HG03045 (cell line): ENCODE measurements around the gene FBXL15.

ENCODE experiments used
- ATAC-seq: cut with Tn5 transposase; IDR thresholded peaks from one replicate; pipeline ENCODE4 v1.9.1; 2021; ENCODE audit warnings: mild to moderate bottlenecking, moderate library complexity; ENCODE audit not compliant: unreplicated experiment

The FBXL15 gene

DNA sequence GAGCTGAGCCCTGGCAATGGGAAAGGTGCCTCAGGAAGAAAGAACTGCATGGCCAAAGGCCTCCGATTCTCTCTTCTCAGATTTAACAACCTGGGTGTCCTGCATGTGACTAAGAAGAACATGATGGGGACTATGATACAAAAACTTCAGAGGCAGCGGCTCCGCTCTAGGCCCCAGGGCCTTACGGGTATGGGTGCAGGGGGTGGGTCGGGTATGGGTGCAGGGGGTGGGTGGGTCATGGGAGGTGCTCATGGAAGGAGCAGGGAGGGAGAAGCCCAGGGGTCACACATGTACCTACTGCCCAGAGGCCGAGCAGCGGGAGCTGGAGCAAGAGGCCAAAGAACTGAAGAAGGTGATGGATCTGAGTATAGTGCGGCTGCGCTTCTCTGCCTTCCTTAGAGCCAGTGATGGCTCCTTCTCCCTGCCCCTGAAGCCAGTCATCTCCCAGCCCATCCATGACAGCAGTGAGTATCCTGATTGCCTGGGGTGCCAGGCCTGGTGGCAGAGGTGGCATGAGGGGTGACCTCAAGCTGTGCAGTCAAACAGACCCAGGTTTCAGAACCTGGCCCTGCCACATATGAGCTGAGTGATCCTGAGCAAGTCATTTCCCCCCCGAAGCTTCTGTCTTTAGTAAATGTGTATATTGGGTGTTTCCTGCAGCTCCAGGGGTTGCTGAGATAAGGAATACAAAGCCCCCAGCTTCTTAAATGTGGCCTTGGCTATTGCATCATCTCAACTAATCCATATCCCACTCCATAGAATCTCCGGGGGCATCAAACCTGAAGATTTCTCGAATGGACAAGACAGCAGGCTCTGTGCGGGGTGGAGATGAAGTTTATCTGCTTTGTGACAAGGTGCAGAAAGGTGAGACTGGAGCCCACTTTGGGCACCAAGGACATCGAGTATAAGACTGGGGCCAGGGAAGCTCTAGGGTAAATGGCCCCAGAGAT, 23.1 kb upstream of the FBXL15 start:
- ATAC-seq = no peak

DNA sequence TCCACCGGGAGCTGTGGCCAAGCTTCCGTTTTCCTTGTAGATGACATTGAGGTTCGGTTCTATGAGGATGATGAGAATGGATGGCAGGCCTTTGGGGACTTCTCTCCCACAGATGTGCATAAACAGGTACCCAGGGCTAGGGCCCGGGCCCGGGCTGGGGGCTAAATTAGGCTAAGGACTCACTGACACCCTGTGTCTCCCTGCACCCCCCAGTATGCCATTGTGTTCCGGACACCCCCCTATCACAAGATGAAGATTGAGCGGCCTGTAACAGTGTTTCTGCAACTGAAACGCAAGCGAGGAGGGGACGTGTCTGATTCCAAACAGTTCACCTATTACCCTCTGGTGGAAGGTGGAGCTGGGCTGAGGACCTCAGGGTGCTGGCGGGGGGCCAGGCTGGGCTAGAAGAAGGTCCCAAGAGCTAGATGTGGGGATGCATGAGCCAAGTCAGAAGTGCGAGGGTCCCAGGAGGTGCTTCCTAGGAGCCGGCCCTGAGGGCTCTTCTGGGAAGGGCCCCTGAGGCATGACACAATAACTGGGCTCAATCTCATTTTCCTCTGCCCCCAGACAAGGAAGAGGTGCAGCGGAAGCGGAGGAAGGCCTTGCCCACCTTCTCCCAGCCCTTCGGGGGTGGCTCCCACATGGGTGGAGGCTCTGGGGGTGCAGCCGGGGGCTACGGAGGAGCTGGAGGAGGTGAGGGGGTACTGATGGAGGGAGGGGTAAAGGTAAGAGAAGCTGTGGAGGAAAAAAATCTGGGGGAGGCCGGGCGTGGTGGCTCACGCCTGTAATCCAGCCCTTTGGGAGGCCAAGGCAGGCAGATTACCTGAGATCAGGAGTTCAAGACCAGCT, 22.2 kb upstream of the FBXL15 start:
- no peak for ATAC-seq

- ATAC-seq = peak; percentile 30
Observed at GRCh38 chr10:102399217-102400021, 21.2 kb upstream of the FBXL15 start.

DNA sequence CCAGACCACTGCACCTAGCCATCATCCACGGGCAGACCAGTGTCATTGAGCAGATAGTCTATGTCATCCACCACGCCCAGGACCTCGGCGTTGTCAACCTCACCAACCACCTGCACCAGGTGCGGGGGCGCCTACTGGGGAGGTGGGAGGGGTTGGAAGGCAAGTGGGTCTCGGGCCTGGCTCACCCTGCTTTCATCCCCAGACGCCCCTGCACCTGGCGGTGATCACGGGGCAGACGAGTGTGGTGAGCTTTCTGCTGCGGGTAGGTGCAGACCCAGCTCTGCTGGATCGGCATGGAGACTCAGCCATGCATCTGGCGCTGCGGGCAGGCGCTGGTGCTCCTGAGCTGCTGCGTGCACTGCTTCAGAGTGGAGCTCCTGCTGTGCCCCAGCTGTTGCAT, 20.6 kb upstream of the FBXL15 start:
- ATAC-seq = no peak

DNA sequence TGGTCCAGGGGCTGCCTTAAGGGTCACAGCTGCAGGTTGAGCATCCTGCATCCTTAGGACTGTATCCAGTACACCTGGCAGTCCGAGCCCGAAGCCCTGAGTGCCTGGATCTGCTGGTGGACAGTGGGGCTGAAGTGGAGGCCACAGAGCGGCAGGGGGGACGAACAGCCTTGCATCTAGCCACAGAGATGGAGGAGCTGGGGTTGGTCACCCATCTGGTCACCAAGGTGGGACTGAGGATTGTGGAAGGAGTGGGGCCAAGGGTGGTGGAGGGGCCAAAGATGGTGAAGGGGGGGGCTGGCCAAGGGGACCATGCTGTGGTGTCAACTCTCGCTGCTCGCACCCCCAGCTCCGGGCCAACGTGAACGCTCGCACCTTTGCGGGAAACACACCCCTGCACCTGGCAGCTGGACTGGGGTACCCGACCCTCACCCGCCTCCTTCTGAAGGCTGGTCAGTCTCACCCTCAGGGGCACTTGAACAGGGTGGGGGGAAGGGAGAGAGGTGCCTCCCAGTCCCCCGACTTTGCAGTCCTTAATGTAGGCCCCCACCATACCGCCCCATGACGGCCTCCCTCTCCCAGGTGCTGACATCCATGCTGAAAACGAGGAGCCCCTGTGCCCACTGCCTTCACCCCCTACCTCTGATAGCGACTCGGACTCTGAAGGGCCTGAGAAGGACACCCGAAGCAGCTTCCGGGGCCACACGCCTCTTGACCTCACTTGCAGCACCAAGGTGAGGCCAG, 19.9 kb upstream of the FBXL15 start:
- no peak for ATAC-seq

DNA sequence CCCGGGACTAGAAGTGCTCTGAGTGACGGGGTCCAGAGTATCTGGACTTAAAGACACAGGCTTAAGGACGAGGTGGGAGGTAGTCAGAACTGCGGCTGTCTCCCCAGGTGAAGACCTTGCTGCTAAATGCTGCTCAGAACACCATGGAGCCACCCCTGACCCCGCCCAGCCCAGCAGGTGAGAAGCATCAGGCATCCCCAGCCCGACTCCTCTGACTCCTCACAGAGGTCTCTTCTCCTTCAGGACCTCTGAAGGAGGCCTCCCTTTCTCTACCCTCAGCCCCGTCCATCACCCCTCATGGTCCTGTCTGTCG, 19.3 kb upstream of the FBXL15 start:
- no peak for ATAC-seq

- ATAC-seq = no peak
Observed at GRCh38 chr10:102401735-102402511, 18.7 kb upstream of the FBXL15 start.

- ATAC-seq = no peak
Observed at GRCh38 chr10:102402512-102402896, 18.1 kb upstream of the FBXL15 start.

- ATAC-seq = no peak
Observed at GRCh38 chr10:102403115-102403514, 17.5 kb upstream of the FBXL15 start.

GRCh38 chr10:102404361-102405107, 16.1 kb upstream of the FBXL15 start:
- no peak for ATAC-seq

DNA sequence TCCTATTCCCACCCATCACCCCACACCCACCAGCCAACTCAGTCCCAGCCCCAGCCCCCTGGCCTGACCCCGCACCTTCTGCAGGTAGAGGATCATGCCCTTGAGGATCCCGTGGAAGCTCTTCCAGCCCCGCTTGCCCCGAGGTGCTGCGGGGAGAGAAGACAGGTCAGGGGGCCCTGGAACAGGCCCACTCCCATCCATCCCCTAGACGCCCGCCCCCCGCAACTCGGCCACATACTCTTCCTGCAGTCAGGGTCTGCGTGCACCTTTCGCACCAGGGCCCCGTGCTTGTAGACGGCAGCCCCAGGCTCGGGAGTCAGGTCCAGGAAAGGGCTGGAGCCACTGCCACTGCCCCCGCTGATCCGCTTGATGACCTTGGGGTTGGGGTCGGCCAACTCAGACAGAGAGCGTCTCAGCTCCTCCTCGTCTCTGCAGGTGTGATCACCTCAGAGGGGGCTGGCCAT, 15.5 kb upstream of the FBXL15 start:
- no peak for ATAC-seq

DNA sequence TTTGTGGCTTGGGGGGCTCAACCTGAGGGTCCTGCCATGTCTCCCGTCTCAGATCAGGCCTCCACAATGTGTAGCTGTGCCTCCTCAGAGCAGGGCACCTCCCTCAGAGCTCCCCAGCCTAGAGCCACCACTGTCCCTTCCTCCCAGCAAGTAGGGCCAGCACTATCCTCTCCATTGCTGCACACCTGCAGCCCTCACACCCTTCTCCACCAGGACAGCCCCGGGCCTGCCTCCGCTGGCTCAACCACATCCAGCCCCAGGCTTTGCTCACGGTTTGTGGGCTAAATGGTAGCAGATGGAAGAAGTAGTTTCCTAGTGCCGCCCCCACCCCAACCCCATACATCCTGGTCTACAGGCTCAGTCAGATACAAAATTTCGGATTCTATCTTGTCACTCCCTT, 15.0 kb upstream of the FBXL15 start:
- ATAC-seq = no peak

DNA sequence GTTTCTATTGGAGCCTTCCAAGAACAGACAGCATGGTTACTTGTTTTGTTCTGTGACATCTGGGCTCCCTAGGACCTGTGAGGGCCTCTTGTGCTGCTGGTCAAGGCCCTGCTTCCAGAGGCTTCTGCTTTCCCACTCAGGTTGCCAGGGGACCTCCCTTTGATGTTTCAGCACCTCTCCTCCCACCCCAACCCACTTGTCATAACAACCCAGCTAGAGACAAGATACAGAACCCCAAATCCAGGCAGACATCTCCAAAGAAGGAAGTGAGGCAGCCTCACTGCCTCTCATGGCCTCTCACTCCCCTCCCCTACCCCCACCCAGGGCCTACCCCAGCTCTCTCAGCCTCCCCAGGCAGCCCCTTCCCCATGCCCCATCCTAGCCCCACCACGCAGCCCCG, 13.8 kb upstream of the FBXL15 start:
- no peak for ATAC-seq

DNA sequence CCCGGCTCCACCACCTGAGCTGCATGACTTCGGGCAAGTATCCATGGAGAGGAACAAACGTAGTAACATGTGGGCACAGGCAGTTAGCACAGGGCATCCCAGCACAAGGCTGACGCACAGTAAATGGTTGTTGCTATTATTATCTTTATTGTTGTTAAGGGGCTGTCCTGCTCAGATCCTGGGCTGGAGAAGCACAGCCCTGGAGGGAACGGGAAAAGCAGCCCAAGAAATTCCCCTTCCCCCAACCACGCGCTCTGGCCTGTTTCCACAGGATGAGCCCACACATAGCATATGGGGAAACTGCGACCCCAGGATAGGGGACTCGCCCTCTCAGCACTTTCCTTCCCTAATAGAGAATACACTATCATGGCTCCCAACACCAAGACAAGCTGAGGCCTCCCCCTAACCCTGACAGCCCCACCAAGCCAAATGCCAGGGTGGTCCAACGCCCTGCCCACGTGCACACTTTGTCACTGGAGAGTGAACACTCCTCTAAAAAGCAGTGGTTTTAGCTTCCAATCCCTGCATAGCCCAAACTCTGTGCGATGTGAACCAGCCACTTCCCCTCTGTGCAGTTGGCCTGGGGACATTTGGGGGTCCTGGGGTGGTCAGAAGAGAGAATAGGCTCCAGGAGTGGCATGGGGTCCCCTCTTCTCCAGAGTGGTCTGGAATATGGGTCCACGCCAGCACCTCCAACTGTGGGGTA, 13.1 kb upstream of the FBXL15 start:
- no peak for ATAC-seq

GRCh38 chr10:102408131-102408727, 12.4 kb upstream of the FBXL15 start:
- no peak for ATAC-seq

DNA sequence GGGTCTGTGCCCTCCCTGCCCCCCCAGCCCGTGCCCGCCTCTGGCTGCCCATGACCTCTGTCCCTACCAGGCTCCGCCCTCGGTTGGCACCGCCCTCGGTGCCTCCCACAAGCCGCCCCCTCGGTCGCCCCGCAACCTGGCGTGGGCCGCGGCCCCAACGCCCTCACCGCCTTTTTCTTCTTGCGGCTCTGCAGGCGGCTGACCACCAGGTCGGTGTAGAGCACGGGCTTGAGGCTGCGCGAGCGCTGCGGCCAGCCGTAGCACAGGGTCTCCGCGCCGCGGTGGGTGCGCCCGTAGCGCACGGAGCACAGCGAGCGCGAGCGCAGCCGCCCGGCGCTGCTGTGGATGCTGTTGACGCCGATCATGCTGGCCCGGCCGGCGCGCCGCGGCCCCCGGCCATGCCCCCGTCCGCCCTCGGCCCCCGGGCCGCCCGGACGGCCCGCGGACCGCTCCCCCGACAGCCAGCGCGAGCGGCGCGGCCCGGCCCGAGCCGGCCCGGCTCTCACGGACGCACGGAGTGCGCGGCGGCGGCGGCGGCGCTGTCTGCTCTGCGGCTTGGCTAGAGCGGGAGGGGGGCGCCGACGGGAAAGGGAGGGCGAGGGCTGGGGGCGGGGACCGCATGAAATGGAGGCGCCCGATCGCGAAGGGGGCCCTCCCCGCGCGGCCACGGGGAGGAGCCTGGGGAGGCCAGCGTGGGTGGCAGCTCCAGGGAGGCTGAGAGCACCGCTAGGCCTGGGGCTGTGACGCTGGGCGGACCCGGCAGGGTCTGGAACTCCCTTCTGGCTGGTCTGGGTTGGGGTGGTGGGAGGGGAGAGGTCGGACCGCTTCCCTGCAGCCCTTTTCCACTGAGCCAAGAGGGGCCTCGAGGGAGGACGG, 11.7 kb upstream of the FBXL15 start:
- no peak for ATAC-seq
